DOHH2 (cell line): ENCODE measurements around the gene MEGF11.

Source experiments
- EZH2phosphoT487 ChIP-seq: fragments of 200-600 bp; sonication (generic); IDR thresholded peaks from 2 replicates; pipeline ENCODE4 v1.6.1; 2017; ENCODE audit warnings: borderline replicate concordance, mild to moderate bottlenecking, antibody characterized with exemption, low read length, moderate library complexity, mixed read lengths
- TF ChIP-seq, protein P1 (sequence below): fragments of 200-600 bp; sonication (generic); IDR thresholded peaks from one replicate; pipeline ENCODE4 v1.5.1; 2014; ENCODE audit warnings: antibody characterized with exemption, mild to moderate bottlenecking, low read depth, low read length; ENCODE audit not compliant: poor library complexity, severe bottlenecking

DNA sequence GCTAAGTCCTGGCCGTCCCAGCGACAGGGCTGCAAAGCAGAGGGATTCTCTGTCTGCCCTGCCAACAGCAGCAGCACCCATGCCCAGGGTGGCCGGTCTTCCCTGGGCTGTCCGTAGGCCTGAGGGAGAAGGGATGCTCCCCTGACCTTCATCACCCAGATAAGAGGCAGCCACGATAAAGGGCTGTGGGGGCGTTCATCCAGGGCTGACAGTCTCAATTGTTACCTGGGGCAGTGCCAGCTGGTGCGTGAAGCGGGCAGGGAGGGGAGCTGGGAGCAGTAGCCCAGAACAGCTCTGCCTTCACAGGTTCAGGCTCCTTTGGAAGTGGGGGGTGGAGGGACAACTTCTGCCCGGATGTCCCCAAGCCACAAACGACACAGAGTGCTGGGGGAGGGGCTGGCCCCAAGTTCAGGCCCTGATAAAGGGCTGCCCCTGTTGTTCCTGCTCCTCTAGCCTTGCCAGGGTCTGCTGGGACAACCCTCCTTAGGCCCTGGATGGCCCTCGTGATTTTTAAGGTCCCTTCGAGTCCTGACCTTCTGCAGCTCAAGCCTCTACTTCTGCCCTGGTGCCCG, 289.6 kb downstream of the MEGF11 start:
- TF ChIP-seq, protein P1, sequence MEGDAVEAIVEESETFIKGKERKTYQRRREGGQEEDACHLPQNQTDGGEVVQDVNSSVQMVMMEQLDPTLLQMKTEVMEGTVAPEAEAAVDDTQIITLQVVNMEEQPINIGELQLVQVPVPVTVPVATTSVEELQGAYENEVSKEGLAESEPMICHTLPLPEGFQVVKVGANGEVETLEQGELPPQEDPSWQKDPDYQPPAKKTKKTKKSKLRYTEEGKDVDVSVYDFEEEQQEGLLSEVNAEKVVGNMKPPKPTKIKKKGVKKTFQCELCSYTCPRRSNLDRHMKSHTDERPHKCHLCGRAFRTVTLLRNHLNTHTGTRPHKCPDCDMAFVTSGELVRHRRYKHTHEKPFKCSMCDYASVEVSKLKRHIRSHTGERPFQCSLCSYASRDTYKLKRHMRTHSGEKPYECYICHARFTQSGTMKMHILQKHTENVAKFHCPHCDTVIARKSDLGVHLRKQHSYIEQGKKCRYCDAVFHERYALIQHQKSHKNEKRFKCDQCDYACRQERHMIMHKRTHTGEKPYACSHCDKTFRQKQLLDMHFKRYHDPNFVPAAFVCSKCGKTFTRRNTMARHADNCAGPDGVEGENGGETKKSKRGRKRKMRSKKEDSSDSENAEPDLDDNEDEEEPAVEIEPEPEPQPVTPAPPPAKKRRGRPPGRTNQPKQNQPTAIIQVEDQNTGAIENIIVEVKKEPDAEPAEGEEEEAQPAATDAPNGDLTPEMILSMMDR: no peak
- TF ChIP-seq EZH2phosphoT487: no peak
